Fibroblast of skin of right quadriceps (primary cell): ENCODE data around the gene GFOD1.

Experiments
- DNase-seq: peaks from one replicate; pipeline ENCODE4 v3.0.0-alpha.2; 2013

GFOD1 gene

GRCh38 chr6:13487122-13488014 is at the start of gene GFOD1:
GFOD1 (minus strand) TSS chr6:13487600; CDS start chr6:13486890, 710 bp downstream.
- peak; percentile 84 for DNase-seq

- DNase-seq = peak; percentile 27
Observed at GRCh38 chr6:13536796-13537526, 49.6 kb upstream of the GFOD1 start.

GRCh38 chr6:13535306-13535705 is 47.9 kb upstream of the GFOD1 start:
- no peak for DNase-seq

GRCh38 chr6:13534536-13534935 is 47.1 kb upstream of the GFOD1 start:
- DNase-seq = no peak

GRCh38 chr6:13531956-13532355 is 44.6 kb upstream of the GFOD1 start:
- no peak for DNase-seq

GRCh38 chr6:13528777-13529343 is 41.5 kb upstream of the GFOD1 start:
- no peak for DNase-seq

- no peak for DNase-seq
Observed at GRCh38 chr6:13528232-13528631, 40.8 kb upstream of the GFOD1 start.

- DNase-seq = no peak
Observed at GRCh38 chr6:13527671-13528056, 40.3 kb upstream of the GFOD1 start.

GRCh38 chr6:13526727-13527670 is 39.6 kb upstream of the GFOD1 start:
- DNase-seq = no peak

GRCh38 chr6:13526357-13526726 is 38.9 kb upstream of the GFOD1 start:
- no peak for DNase-seq

- DNase-seq = no peak
Observed at GRCh38 chr6:13524801-13525508, 37.6 kb upstream of the GFOD1 start.

GRCh38 chr6:13523826-13524622 is 36.6 kb upstream of the GFOD1 start:
- DNase-seq = no peak

- peak; percentile 63 for DNase-seq
Observed at GRCh38 chr6:13522656-13523055, 35.3 kb upstream of the GFOD1 start.

GRCh38 chr6:13519839-13520238 is 32.4 kb upstream of the GFOD1 start:
- DNase-seq = no peak

- peak; percentile 21 for DNase-seq
Observed at GRCh38 chr6:13517116-13517515, 29.7 kb upstream of the GFOD1 start.

GRCh38 chr6:13515912-13516311 is 28.5 kb upstream of the GFOD1 start:
- no peak for DNase-seq

- DNase-seq = no peak
Observed at GRCh38 chr6:13513626-13514502, 26.5 kb upstream of the GFOD1 start.

- no peak for DNase-seq
Observed at GRCh38 chr6:13512900-13513299, 25.5 kb upstream of the GFOD1 start.

GRCh38 chr6:13511913-13512717 is 24.7 kb upstream of the GFOD1 start:
- DNase-seq = no peak
